Testis (tissue), 3 donors: Measurements from ENCODE around the gene IRF9. TPM values are rescaled to one million over a fixed set of nuclear protein-coding genes. Genes with fewer than 3 reads are reported as not detected.

Source experiments
- DNase-seq: peaks from one replicate; pipeline ENCODE4 v3.0.0-alpha.2; 2019
- H3K27ac ChIP-seq, 2 donors: fragments of 200-600 bp; sonication (generic); one replicate each; pipeline ENCODE4 v1.5.1; 2019
- H3K27me3 ChIP-seq: fragments of 200-600 bp; sonication (generic); one replicate; pipeline ENCODE4 v1.5.1; 2019
- H3K36me3 ChIP-seq: fragments of 200-600 bp; sonication (generic); one replicate; pipeline ENCODE4 v1.5.1; 2017; ENCODE audit warnings: low read depth; ENCODE audit errors: missing control alignments
- H3K4me1 ChIP-seq: fragments of 200-600 bp; sonication (generic); one replicate; pipeline ENCODE4 v1.5.1; 2019
- H3K4me3 ChIP-seq, 2 donors: fragments of 200-600 bp; sonication (generic); one replicate each; pipeline ENCODE4 v1.5.1; 2017 to 2019
- H3K9me3 ChIP-seq: fragments of 200-600 bp; sonication (generic); one replicate; pipeline ENCODE4 v1.5.1; 2017
- POLR2A ChIP-seq: fragments of 450-650 bp; IDR thresholded peaks from one replicate; pipeline ENCODE4 v1.6.1; 2017; ENCODE audit warnings: antibody characterized with exemption, mild to moderate bottlenecking, moderate library complexity
- WGBS, 2 donors: methylation state at CpG; one replicate each; pipeline ENCODE4 v1.1.5; 2018; 5-methylcytosine and 5-hydroxymethylcytosine counted together
- intact Hi-C: fragments of 100-400 bp; cut with DNase I; formaldehyde crosslinking; loops from one replicate; pipeline ENCODE4 v1.15.1; 2023; ENCODE audit warnings: low total_unique reads
- polyA plus RNA-seq: library from polyadenylated mRNA; stranded (reverse); fragments of 350-450 nt; fragmentation: Illumina TruSeq; extraction: RNeasy Lipid Tissue Mini Kit (QIAGEN cat#74804); gene quantifications from one replicate; pipeline ENCODE4 v1.2.3, GENCODE V29; 2014; ENCODE audit warnings: low read depth, low replicate concordance; ENCODE audit not compliant: insufficient read depth
- total RNA-seq, 2 donors: library from RNA; depleted of rRNA; stranded (reverse); fragments of >200 nt; gene quantifications; one replicate each; pipeline ENCODE4 v1.2.3, GENCODE V29; 2016
- TF ChIP-seq, protein P1 (sequence below), 3 experiments: fragments of 450-650 bp in 2 of 3; fragments of 200-600 bp in 1 of 3; sonication (generic) in 1 of 3; IDR thresholded peaks; one replicate each; pipeline ENCODE4 v1.5.1; 2016 to 2019; ENCODE audit warnings: antibody characterized with exemption in 3 of 3, mild to moderate bottlenecking in 2 of 3, moderate library complexity in 1 of 3

The IRF9 gene
- total and polyA plus RNA-seq, 3 donors from 2014 or later: 45.7 to 74.8 (median 56.2) TPM

GRCh38 chr14:24147761-24148428, 13.2 kb upstream of the IRF9 start:
- TF ChIP-seq, protein P1, sequence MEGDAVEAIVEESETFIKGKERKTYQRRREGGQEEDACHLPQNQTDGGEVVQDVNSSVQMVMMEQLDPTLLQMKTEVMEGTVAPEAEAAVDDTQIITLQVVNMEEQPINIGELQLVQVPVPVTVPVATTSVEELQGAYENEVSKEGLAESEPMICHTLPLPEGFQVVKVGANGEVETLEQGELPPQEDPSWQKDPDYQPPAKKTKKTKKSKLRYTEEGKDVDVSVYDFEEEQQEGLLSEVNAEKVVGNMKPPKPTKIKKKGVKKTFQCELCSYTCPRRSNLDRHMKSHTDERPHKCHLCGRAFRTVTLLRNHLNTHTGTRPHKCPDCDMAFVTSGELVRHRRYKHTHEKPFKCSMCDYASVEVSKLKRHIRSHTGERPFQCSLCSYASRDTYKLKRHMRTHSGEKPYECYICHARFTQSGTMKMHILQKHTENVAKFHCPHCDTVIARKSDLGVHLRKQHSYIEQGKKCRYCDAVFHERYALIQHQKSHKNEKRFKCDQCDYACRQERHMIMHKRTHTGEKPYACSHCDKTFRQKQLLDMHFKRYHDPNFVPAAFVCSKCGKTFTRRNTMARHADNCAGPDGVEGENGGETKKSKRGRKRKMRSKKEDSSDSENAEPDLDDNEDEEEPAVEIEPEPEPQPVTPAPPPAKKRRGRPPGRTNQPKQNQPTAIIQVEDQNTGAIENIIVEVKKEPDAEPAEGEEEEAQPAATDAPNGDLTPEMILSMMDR (IDR thresholded peaks at IDR 0.05): no peak
- no peak for TF ChIP-seq POLR2A
- Histone ChIP-seq H3K9me3 (no peaks in the 10 kb centered on the region), H3K27ac (peak overlapping the region; percentile 73 to 89), H3K4me3 (peak overlapping the region; percentile 91 to 95), H3K36me3 (no peaks in the 10 kb centered on the region), H3K27me3 (no peaks in the 10 kb centered on the region), H3K4me1 (peaks cover 15% of the 10 kb centered on the region)
- intact Hi-C loops: no loop called here
- 2 to 11% methylated on average over 14 to 29 of the region's 29 CpGs for WGBS, 2 donors
- DNase-seq: no peak

- no peak overlapping the region for H3K4me3 ChIP-seq
- DNase-seq: no peak
- H3K27me3 ChIP-seq: no peaks in the 10 kb centered on the region
- TF ChIP-seq, protein P1 (IDR thresholded peaks at IDR 0.05): no peak
- no peak for TF ChIP-seq POLR2A
- intact Hi-C loops: no loop called here
- 92 to 93% methylated on average over 3 of the region's 3 CpGs for WGBS, 2 donors
- H3K36me3 ChIP-seq: no peaks in the 10 kb centered on the region
- peaks cover 15% of the 10 kb centered on the region for H3K4me1 ChIP-seq
- no peak overlapping the region for H3K27ac ChIP-seq
- H3K9me3 ChIP-seq: no peaks in the 10 kb centered on the region
These were observed 11.6 kb upstream of the IRF9 start for GRCh38 chr14:24149302-24149969.

GRCh38 chr14:24150061-24150460, 11.0 kb upstream of the IRF9 start:
- H3K9me3 ChIP-seq: no peaks in the 10 kb centered on the region
- DNase-seq: no peak
- H3K36me3 ChIP-seq: no peaks in the 10 kb centered on the region
- no peak overlapping the region for H3K27ac ChIP-seq
- intact Hi-C loops: no loop called here
- H3K27me3 ChIP-seq: no peaks in the 10 kb centered on the region
- peaks cover 15% of the 10 kb centered on the region for H3K4me1 ChIP-seq
- no peak overlapping the region for H3K4me3 ChIP-seq
- WGBS, 2 donors: 88 to 89% methylated on average over 9 of the region's 9 CpGs
- TF ChIP-seq POLR2A: no peak
- TF ChIP-seq, protein P1 (IDR thresholded peaks at IDR 0.05): no peak

- TF ChIP-seq, protein P1 (IDR thresholded peaks at IDR 0.05): no peak
- no peak for TF ChIP-seq POLR2A
- WGBS, 2 donors: 91 to 93% methylated on average over 7 to 9 of the region's 9 CpGs
- Histone ChIP-seq H3K27me3 (no peaks in the 10 kb centered on the region), H3K9me3 (no peaks in the 10 kb centered on the region), H3K27ac (no peak overlapping the region), H3K36me3 (no peaks in the 10 kb centered on the region), H3K4me3 (no peak overlapping the region), H3K4me1 (peaks cover 15% of the 10 kb centered on the region)
- no peak for DNase-seq
- intact Hi-C loops: no loop called here
These were observed 10.5 kb upstream of the IRF9 start for GRCh38 chr14:24150567-24150966.
